ENCODE measurements around the gene NIT1.

DNA sequence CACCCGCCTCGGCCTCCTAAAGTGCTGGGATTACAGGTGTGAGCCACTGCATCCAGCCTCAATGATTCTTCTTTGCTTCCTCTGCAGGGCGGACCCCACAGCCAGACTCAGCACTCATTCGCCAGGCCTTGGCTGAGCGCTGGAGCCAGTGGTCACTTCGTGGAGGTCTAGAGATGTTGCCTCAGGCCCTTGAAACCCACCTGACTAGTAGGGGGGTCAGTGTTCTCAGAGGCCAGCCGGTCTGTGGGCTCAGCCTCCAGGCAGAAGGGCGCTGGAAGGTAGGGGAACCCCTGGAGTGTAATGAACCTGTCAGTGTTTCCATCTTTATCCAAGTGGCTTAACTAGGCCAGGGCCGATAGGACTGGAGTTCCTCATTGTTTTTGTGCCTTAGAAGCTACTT, 51.0 kb downstream of the NIT1 start:
- TF ChIP-seq CTCF (IDR thresholded peaks at IDR 0.05 in 2 of 3, conservative IDR thresholded peaks at IDR 0.05 in 1 of 3; ENCODE audit: borderline replicate concordance in 1 of 3, insufficient read depth in 1 of 3, low read depth in 2 of 3, low read length in 2 of 3), result no peak
- TF ChIP-seq POLR2A (IDR thresholded peaks at IDR 0.05; ENCODE audit: borderline replicate concordance, extremely low read depth, insufficient read depth, insufficient read length), result no peak
- no peak for TF ChIP-seq EZH2 (IDR thresholded peaks at IDR 0.05)
- no peak for TF ChIP-seq TCF7L2 (IDR thresholded peaks at IDR 0.05; ENCODE audit: borderline replicate concordance, extremely low read depth, insufficient read depth, insufficient read length)
- TF ChIP-seq FOSL1 (IDR thresholded peaks at IDR 0.05; ENCODE audit: low read depth), result no peak
- no peak for TF ChIP-seq ZFX (IDR thresholded peaks at IDR 0.05)
- TF ChIP-seq RAD21 (IDR thresholded peaks at IDR 0.05; ENCODE audit: low read depth), result no peak
- no peak for TF ChIP-seq ZNF274 (IDR thresholded peaks at IDR 0.05; ENCODE audit: low read depth, low read length)

Data from HCT116 (cell line).